MM.1S (cell line): ENCODE data around the gene KMO.

ENCODE experiments used
- DNase-seq: peaks from one replicate; pipeline ENCODE4 v3.0.0-alpha.2; 2015
- H2AFZ ChIP-seq: fragments of 300-600 bp; sonication (generic); 2 replicates; pipeline ENCODE4 v1.6.0; 2016; ENCODE audit warnings: antibody characterized with exemption, low read length
- H3F3A ChIP-seq: fragments of 300-600 bp; sonication (generic); 2 replicates; pipeline ENCODE4 v1.6.1; 2016; ENCODE audit warnings: mild to moderate bottlenecking, antibody characterized with exemption, low read length, moderate library complexity, mixed read lengths; ENCODE audit not compliant: insufficient read depth
- H3K27ac ChIP-seq: fragments of 300-600 bp; sonication (generic); 2 replicates; pipeline ENCODE4 v1.5.1; 2016; ENCODE audit warnings: mild to moderate bottlenecking, low read length
- H3K27me3 ChIP-seq: fragments of 300-600 bp; sonication (generic); replicated peaks from 2 replicates; pipeline ENCODE4 v1.6.0; 2016; ENCODE audit warnings: low read length; ENCODE audit not compliant: insufficient read depth
- H3K36me3 ChIP-seq: fragments of 300-600 bp; sonication (generic); replicated peaks from 2 replicates; pipeline ENCODE4 v1.6.1; 2016; ENCODE audit warnings: mild to moderate bottlenecking, low read length, mixed read lengths; ENCODE audit not compliant: insufficient read depth
- H3K4me1 ChIP-seq: fragments of 300-600 bp; sonication (generic); 2 replicates; pipeline ENCODE4 v1.6.1; 2016; ENCODE audit warnings: low read length, mixed read lengths
- H3K4me2 ChIP-seq: fragments of 300-600 bp; sonication (generic); 2 replicates; pipeline ENCODE4 v1.6.0; 2016; ENCODE audit warnings: low read depth, low read length
- H3K4me3 ChIP-seq: fragments of 300-600 bp; sonication (generic); 2 replicates; pipeline ENCODE4 v1.5.1; 2016; ENCODE audit warnings: low read length, mixed read lengths
- H3K79me2 ChIP-seq: fragments of 300-600 bp; sonication (generic); 2 replicates; pipeline ENCODE4 v1.6.1; 2016; ENCODE audit warnings: mixed run types, low read length, mixed read lengths
- H3K9ac ChIP-seq: fragments of 300-600 bp; sonication (generic); 2 replicates; pipeline ENCODE4 v1.6.1; 2016; ENCODE audit warnings: low read length, mixed read lengths
- H3K9me2 ChIP-seq: fragments of 300-600 bp; sonication (generic); replicated peaks from 2 replicates; pipeline ENCODE4 v1.6.1; 2016; ENCODE audit warnings: mild to moderate bottlenecking, low read length, mixed read lengths; ENCODE audit not compliant: insufficient read depth
- H3K9me3 ChIP-seq: fragments of 300-600 bp; sonication (generic); replicated peaks from 2 replicates; pipeline ENCODE4 v1.6.1; 2016; ENCODE audit warnings: mild to moderate bottlenecking, low read length, mixed read lengths; ENCODE audit not compliant: insufficient read depth
- H4K20me1 ChIP-seq: fragments of 300-600 bp; sonication (generic); 2 replicates; pipeline ENCODE4 v1.6.1; 2016; ENCODE audit warnings: mild to moderate bottlenecking, low read length, moderate library complexity, mixed read lengths; ENCODE audit not compliant: insufficient read depth
- EZH2 ChIP-seq: fragments of 300-600 bp; sonication (generic); optimal IDR thresholded peaks from 2 replicates; pipeline ENCODE3; 2017; ENCODE audit warnings: low read depth, mild to moderate bottlenecking, antibody characterized with exemption, low read length, mixed read lengths
- EZH2phosphoT487 ChIP-seq: fragments of 300-600 bp; sonication (generic); IDR thresholded peaks from 2 replicates; pipeline ENCODE4 v1.6.1; 2018; ENCODE audit warnings: antibody characterized with exemption, low read length
- TF ChIP-seq, protein P1 (sequence below): fragments of 300-600 bp; sonication (generic); IDR thresholded peaks from 2 replicates; pipeline ENCODE4 v1.5.1; 2016; ENCODE audit warnings: antibody characterized with exemption, low read length, mixed read lengths

Gene KMO

DNA sequence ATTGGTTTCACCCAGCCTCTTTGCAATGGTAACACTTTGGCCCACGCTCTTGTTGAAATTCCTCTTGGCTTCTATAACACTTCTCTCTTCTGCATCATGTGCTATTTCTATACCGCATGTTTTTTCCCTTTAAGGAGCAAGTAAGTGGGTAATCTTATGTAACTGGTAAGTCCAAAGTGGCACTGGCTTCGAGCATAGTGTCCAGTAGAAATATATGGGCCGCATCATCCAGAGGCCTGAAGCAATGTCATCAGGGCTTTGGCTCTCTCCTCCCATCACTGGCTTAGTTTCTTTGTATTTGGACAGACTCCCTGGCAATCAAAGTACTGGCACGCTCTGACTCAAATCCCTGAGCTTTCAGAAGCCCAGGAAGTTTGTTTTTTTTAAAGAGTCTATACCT lies 90.5 kb downstream of the KMO start:
- TF ChIP-seq, protein P1, sequence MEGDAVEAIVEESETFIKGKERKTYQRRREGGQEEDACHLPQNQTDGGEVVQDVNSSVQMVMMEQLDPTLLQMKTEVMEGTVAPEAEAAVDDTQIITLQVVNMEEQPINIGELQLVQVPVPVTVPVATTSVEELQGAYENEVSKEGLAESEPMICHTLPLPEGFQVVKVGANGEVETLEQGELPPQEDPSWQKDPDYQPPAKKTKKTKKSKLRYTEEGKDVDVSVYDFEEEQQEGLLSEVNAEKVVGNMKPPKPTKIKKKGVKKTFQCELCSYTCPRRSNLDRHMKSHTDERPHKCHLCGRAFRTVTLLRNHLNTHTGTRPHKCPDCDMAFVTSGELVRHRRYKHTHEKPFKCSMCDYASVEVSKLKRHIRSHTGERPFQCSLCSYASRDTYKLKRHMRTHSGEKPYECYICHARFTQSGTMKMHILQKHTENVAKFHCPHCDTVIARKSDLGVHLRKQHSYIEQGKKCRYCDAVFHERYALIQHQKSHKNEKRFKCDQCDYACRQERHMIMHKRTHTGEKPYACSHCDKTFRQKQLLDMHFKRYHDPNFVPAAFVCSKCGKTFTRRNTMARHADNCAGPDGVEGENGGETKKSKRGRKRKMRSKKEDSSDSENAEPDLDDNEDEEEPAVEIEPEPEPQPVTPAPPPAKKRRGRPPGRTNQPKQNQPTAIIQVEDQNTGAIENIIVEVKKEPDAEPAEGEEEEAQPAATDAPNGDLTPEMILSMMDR, result no peak
- TF ChIP-seq EZH2phosphoT487 (no peak), EZH2 (no peak)
- H3K27me3 ChIP-seq, result no peaks in the 10 kb centered on the region
- no peaks in the 10 kb centered on the region for H4K20me1 ChIP-seq
- H3F3A ChIP-seq, result peaks cover 2% of the 10 kb centered on the region; the same call in 1 of the 2 replicates
- H3K4me1 ChIP-seq, result peaks cover 5% of the 10 kb centered on the region; the same call in 1 of the 2 replicates
- H3K9me3 ChIP-seq, result no peaks in the 10 kb centered on the region
- H3K9me2 ChIP-seq, result no peaks in the 10 kb centered on the region
- no peaks in the 10 kb centered on the region for H3K36me3 ChIP-seq
- no peak overlapping the region for H3K27ac ChIP-seq
- no peaks in the 10 kb centered on the region for H3K79me2 ChIP-seq
- no peak overlapping the region for H3K9ac ChIP-seq
- no peak overlapping the region for H3K4me2 ChIP-seq
- no peak for DNase-seq
- H2AFZ ChIP-seq, result no peak overlapping the region
- no peak overlapping the region for H3K4me3 ChIP-seq

DNA sequence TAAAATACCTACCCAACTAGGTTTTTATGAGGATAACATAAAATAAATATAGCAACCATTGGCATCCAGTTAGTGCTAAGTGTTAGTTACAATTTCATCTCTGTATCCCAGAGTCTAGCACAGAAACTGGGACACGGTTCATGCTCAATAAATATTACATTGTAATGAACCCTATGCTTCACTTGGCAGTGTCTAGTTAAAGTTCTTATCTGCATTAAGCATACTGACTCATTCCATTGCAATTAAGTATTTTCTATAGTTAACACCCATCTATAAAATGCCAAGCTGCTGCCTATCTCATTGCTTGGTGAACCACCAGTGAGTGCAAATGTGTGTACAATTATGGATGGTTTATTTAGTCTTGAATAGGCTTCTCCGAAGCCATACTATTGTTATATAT lies 92.8 kb downstream of the KMO start:
- H3K9me3 ChIP-seq, result no peaks in the 10 kb centered on the region
- H3K27ac ChIP-seq, result no peak overlapping the region
- peaks cover 11% of the 10 kb centered on the region for H3F3A ChIP-seq
- H2AFZ ChIP-seq, result no peak overlapping the region
- H3K27me3 ChIP-seq, result no peaks in the 10 kb centered on the region
- no peak overlapping the region for H3K9ac ChIP-seq
- no peaks in the 10 kb centered on the region for H3K9me2 ChIP-seq
- no peak overlapping the region for H3K4me2 ChIP-seq
- no peak for TF ChIP-seq EZH2
- no peak for TF ChIP-seq EZH2phosphoT487
- TF ChIP-seq, protein P1, result no peak
- no peak for DNase-seq
- H3K4me1 ChIP-seq, result peaks cover 13% of the 10 kb centered on the region; the same call in 1 of the 2 replicates
- H4K20me1 ChIP-seq, result no peaks in the 10 kb centered on the region
- no peaks in the 10 kb centered on the region for H3K36me3 ChIP-seq
- peaks cover 2% of the 10 kb centered on the region for H3K79me2 ChIP-seq
- no peak overlapping the region for H3K4me3 ChIP-seq

DNA sequence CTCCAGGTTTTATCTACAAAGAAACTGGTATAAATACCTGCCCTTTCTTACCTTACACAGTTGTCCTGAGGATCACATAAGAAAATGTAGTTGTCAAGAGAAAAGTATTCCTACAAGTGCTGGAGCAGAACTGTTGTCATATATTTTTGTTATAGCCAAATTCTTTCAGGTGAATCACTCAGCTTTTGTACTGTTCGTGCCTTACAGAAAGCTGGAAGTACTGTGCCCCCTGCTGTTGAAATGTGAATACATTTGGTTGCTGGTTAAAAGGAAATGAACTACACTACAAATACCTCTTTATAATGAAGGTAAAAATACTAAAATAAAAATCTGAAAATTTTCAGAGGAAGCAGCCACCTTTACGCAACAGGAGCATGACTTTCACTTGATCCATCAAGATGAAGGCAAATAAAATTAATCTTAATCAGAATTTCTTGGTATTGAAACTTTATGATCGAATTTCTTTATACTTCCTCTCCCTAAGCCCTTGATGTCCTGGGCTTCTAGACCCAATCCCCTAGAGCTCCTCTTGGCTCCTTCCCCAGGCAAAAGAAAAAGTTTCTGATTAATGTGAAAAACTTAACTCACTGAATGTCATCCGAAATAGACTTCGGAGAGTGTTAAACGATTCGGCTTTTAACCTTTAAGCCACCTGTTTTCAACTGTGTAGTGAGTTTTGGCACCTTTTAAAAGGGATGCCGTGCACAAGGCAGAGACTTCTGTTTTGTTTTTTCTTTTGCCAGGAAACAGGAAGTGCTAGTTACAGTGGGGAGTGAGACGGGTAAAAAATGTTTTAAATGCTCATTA lies 95.5 kb downstream of the KMO start:
- H3K9ac ChIP-seq, result peak overlapping the region; percentile 40; the same call in 1 of the 2 replicates
- peaks cover 11% of the 10 kb centered on the region for H3F3A ChIP-seq
- TF ChIP-seq EZH2phosphoT487, result no peak
- TF ChIP-seq, protein P1, result peak; percentile 78
- peak; percentile 77 for DNase-seq
- peak overlapping the region; percentile 70 for H2AFZ ChIP-seq
- H3K79me2 ChIP-seq, result peaks cover 11% of the 10 kb centered on the region
- peak overlapping the region; percentile 64 for H3K27ac ChIP-seq
- peak overlapping the region; percentile 76 for H3K4me2 ChIP-seq
- H3K4me3 ChIP-seq, result peak overlapping the region; percentile 53
- H3K27me3 ChIP-seq, result no peaks in the 10 kb centered on the region
- H3K9me2 ChIP-seq, result no peaks in the 10 kb centered on the region
- H3K36me3 ChIP-seq, result no peaks in the 10 kb centered on the region; the same call in 1 of the 2 replicates
- H4K20me1 ChIP-seq, result no peaks in the 10 kb centered on the region
- H3K4me1 ChIP-seq, result peaks cover 13% of the 10 kb centered on the region; the same call in 1 of the 2 replicates
- no peaks in the 10 kb centered on the region for H3K9me3 ChIP-seq
